Activated CD8-positive, alpha-beta memory T cell treated with anti-CD3 and anti-CD28 coated beads for 48 hours (primary cell): ENCODE results near the gene HDAC8.
"Not testable (repeated sequence)": the region's sequence is repeated elsewhere in the genome, so short reads cannot be mapped to it uniquely, and the experiment has no call there.

Experiments used
- DNase-seq, 3 experiments: peaks; one replicate each; pipeline ENCODE4 v3.0.0-alpha.2; 2020; ENCODE audit warnings: low read depth in 2 of 3, low spot score in 2 of 3

The HDAC8 gene

GRCh38 chrX:72572248-72573157 lies at the start of gene HDAC8:
TSS of gene HDAC8 (minus strand) at chrX:72572843. CDS start at chrX:72572761, 82 bp downstream.
- peak in 1 of 3 experiments; percentile 7 for DNase-seq

- DNase-seq, result no peak
These were observed 49.2 kb upstream of the HDAC8 start for GRCh38 chrX:72621625-72622485.

GRCh38 chrX:72621163-72621562 lies 48.5 kb upstream of the HDAC8 start:
- no peak for DNase-seq

- DNase-seq, result no peak
These were observed 48.0 kb upstream of the HDAC8 start for GRCh38 chrX:72620550-72621145.

- no peak for DNase-seq
These were observed 36.7 kb upstream of the HDAC8 start for GRCh38 chrX:72609313-72609712.

- DNase-seq, result no peak
These were observed 32.1 kb upstream of the HDAC8 start for GRCh38 chrX:72604705-72605104.

GRCh38 chrX:72604112-72604511 lies 31.5 kb upstream of the HDAC8 start:
- DNase-seq, result no peak

GRCh38 chrX:72591038-72591437 lies 18.4 kb upstream of the HDAC8 start:
- not testable (repeated sequence) for DNase-seq

GRCh38 chrX:72584163-72584562 lies 11.5 kb upstream of the HDAC8 start:
- no peak for DNase-seq

- DNase-seq, result no peak
These were observed 3.7 kb upstream of the HDAC8 start for GRCh38 chrX:72576141-72576894.

GRCh38 chrX:72573158-72573511 lies 492 bp upstream of the HDAC8 start:
- DNase-seq, result no peak

- DNase-seq, result no peak
These were observed 2.9 kb downstream of the HDAC8 start for GRCh38 chrX:72569786-72570185.

GRCh38 chrX:72568406-72569092 lies 4.1 kb downstream of the HDAC8 start:
- DNase-seq, result no peak

GRCh38 chrX:72566448-72566847 lies 6.2 kb downstream of the HDAC8 start:
- no peak for DNase-seq

- not testable (repeated sequence) for DNase-seq
These were observed 13.0 kb downstream of the HDAC8 start for GRCh38 chrX:72559655-72560054.

- DNase-seq, result no peak
These were observed 18.0 kb downstream of the HDAC8 start for GRCh38 chrX:72554448-72555140.

- DNase-seq, result not testable (repeated sequence)
These were observed 20.2 kb downstream of the HDAC8 start for GRCh38 chrX:72552443-72552842.

GRCh38 chrX:72545990-72546389 lies 26.7 kb downstream of the HDAC8 start:
- no peak for DNase-seq

- no peak for DNase-seq
These were observed 32.3 kb downstream of the HDAC8 start for GRCh38 chrX:72540318-72540717.

GRCh38 chrX:72539822-72540221 lies 32.8 kb downstream of the HDAC8 start:
- no peak for DNase-seq
